VCaP (cell line): ENCODE data around the gene IMPDH1.
A peak's percentile ranks its signal among the peaks of the same experiment; 100 is the strongest.

Experiments used
- H3K27ac ChIP-seq: fragments of 450-650 bp; 2 replicates; pipeline ENCODE4 v1.5.1; 2017
- TF ChIP-seq, protein P1 (sequence below): fragments of 450-650 bp; conservative IDR thresholded peaks from 2 replicates; pipeline ENCODE4 v1.5.1; 2017; ENCODE audit warnings: mild to moderate bottlenecking, moderate library complexity

IMPDH1 gene

DNA sequence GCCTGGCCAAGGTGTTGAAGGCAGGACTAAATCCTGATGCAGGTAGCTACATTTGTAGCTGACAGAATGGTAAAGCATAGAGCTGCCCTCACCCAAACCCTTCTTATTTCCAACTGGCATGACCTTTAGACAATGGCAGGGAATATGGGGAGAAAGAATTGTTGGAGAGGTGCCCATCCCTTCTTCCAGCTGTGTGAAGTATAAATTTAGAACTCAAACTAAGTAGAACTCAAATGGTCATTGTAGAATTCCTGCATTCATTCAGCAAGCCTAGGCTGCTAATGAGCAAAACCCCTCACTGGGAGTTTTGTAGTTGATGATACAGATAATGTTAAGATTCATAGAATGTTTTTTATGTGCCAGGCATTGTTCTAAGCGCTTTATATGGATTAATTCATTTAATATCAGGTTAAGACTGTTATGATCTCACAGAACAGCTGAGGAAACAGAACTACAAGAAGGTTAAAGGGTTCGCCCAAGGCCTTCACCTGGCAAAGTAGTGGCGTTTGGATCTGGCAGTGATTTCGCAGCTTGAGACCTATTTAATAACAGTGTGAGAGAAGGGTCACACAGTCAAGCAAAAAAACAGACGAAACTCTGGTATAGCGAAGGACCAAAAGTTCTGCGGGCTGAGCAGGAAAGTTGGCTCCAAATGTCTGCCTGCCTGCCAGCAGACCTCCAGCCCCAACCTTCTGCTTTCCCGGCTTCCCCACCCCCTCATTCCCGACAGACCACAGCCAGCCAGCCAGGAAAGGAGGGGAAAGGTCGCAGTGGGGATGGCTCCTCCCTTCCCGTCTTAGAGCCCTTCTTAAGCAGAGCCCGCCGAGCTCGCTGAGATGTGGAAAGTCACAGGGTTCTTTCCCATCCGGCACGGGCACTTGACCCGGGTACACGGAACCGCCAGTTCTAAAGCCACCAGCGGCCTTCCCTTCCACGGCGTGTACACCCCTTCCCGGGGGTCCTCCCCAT, 44.3 kb upstream of the IMPDH1 start:
- TF ChIP-seq, protein P1, sequence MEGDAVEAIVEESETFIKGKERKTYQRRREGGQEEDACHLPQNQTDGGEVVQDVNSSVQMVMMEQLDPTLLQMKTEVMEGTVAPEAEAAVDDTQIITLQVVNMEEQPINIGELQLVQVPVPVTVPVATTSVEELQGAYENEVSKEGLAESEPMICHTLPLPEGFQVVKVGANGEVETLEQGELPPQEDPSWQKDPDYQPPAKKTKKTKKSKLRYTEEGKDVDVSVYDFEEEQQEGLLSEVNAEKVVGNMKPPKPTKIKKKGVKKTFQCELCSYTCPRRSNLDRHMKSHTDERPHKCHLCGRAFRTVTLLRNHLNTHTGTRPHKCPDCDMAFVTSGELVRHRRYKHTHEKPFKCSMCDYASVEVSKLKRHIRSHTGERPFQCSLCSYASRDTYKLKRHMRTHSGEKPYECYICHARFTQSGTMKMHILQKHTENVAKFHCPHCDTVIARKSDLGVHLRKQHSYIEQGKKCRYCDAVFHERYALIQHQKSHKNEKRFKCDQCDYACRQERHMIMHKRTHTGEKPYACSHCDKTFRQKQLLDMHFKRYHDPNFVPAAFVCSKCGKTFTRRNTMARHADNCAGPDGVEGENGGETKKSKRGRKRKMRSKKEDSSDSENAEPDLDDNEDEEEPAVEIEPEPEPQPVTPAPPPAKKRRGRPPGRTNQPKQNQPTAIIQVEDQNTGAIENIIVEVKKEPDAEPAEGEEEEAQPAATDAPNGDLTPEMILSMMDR, result no peak

DNA sequence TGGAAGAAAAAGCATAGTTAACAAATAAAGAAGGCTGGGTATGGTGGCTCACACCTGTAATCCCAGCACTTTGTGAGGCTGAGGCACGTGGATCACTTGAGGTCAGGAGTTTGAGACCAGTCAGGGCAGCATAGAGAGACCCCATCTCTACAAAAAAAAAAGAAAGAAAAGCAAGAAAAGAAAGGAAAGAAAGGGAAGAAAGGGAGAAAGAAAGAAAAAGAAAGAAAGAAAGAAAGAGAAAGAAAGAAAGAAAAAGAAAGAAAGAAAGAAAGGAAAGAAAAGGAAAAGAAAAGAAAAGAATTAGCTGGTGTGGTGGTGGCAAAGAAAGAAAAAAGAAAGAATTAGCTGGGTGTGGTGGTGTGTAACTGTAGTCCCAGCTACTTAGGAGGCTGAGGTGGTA, 42.8 kb upstream of the IMPDH1 start:
- TF ChIP-seq, protein P1, result no peak
- H3K27ac ChIP-seq, result no peak overlapping the region

More for the DNA sequence above, 44.3 kb upstream of the IMPDH1 start:
- H3K27ac ChIP-seq, result peak overlapping the region; percentile 90

DNA sequence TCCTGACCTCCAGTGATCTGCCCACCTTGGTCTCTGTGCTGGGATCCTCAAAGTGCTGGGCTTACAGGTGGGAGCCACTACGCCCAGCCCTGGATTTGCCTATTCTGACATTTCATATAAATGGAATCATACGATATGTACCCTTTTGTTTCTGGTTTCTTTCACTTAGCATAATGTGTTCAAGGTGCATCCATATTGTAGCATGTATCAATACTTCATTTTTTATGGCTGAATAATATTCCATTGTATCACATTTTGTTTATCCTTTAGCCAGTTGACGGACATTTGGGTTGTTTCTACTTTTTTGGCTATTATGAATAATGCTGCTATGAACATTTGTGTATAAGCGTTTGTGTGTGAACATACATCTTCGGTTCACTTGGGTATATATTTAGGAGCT, 41.1 kb upstream of the IMPDH1 start:
- no peak overlapping the region for H3K27ac ChIP-seq
- TF ChIP-seq, protein P1, result no peak

DNA sequence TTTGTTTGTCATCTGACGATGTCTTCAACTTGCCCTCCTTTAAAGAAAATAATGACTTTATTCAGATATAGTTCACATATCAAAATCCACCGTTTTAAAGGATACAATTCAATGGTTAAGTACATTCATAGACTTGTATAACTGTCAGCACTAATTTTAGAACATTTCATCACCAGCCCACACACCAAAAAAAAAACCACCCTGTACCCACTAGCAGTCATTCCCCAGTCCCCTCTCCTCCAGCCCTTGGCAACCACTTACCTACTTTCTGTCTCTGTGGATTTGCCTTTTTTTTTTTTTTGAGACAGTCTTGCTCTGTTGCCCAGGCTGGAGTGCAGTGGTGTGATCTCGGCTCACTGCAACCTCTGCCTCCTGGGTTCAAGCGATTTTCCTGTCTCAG, 40.6 kb upstream of the IMPDH1 start:
- TF ChIP-seq, protein P1, result no peak
- no peak overlapping the region for H3K27ac ChIP-seq

DNA sequence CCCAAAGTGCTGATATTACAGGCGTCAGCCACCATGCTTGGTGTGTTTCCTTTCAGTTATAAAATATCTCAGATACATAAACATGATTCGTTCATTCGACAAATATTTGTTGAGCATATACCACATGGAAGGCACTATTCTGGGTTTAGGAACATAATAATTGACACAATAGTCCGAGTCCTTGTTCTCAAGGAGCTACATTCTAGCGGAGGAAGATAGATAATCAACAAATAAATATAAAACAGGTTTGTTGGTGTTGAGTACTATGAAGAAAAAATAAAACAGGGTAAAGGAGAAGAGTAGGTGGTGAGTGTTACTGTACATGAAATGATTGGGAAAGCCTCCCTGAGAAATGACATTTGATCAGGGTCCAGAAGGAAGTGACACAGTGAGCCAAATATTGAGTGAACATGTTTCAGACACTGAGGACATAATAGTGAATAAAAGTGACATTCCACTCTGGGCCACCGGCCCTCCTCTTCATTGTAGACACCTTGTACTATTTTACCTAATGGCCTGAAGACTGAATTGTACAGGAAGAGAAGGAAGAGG, 39.0 kb upstream of the IMPDH1 start:
- H3K27ac ChIP-seq, result no peak overlapping the region
- TF ChIP-seq, protein P1, result no peak

DNA sequence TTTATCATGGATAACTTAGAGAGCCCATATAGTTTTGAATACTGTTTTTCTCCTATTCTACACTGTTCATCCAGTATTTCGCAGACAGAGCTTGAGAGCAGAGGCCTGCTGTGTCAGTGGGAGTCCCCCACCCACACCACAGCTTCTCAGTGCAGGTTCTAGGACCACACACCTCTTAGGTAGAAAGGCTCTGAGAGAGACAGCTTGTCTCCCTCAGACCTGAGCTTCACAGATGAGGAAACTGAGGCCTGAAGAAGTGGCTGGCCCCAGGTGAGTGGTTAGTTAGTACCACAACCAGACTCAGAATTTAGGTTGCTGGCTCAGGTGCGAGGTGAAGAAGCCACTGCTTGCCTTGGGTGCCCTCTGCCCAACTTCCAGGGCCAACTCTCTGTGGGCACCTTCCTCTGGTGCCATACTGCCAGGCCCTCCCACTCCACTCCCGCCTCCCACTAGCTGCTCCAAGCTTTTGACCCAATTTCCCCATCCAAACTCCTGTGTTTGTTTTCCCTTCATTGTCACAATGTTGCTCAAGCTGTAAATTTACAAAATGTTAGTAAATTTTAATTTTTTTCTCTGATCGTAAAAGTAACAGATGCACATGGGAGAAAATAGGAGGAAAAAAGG, 38.3 kb upstream of the IMPDH1 start:
- TF ChIP-seq, protein P1, result no peak
- no peak overlapping the region for H3K27ac ChIP-seq

DNA sequence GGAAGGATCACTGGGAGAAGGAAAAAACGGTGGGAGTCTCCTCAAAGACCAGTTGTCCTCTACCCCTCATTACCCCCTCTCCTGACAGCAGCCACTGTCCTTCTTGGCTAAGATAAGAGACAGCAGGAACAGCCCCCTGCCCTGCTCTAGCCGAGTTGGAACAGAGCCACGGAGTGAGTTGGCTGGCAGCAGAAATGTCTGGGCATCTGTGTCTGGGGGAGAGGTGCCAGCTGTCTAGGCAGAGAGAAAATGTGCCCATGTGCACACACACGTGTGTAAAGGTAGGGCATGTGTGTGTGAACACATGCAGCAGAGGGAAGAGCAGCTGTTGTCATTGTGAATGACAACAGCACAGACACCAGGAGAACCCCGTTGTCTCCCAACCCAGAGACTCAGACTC, 36.5 kb upstream of the IMPDH1 start:
- TF ChIP-seq, protein P1, result no peak
- H3K27ac ChIP-seq, result no peak overlapping the region
